ENCODE data around the gene RFC4. TPM values are rescaled to one million over a fixed set of nuclear protein-coding genes. Genes with fewer than 3 reads are reported as not detected.
A peak's percentile ranks its signal among the peaks of the same experiment; 100 is the strongest.

RFC4 gene
- total RNA-seq, 4 donors from 2014 or later: 8.1 to 12.2 (median 10.5) TPM

DNA sequence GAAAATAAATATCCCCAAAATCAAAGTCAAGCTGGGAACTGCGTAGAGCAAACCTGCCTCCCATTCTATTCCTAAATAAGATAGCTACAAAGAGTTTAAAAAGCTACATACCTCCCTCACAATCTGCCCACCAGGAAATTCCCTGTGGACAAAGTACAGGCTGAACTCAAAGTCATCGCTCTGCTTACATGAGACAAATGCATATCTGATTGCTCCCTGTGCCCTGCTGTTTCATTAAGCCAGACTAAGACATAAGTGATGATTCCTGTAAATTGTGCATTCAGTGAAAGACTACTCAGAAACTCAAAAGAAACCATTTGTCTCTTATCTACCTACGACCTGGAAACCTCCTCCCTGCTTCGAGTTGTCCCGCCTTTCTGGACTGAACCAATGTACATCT lies 51.4 kb downstream of the RFC4 start:
- WGBS, 2 donors (ENCODE audit: low coverage in 1 of 2): 83 to 90% methylated on average over 3 to 5 of the region's 5 CpGs
- H3K27me3 ChIP-seq: peaks cover 8% of the 10 kb centered on the region
- no peak overlapping the region for H3K4me3 ChIP-seq
- ATAC-seq: no peak
- TF ChIP-seq EP300 (IDR thresholded peaks at IDR 0.05) (no peak), POLR2A (IDR thresholded peaks at IDR 0.05) (no peak), POLR2AphosphoS5 (IDR thresholded peaks at IDR 0.05) (no peak)
- TF ChIP-seq, protein P1, sequence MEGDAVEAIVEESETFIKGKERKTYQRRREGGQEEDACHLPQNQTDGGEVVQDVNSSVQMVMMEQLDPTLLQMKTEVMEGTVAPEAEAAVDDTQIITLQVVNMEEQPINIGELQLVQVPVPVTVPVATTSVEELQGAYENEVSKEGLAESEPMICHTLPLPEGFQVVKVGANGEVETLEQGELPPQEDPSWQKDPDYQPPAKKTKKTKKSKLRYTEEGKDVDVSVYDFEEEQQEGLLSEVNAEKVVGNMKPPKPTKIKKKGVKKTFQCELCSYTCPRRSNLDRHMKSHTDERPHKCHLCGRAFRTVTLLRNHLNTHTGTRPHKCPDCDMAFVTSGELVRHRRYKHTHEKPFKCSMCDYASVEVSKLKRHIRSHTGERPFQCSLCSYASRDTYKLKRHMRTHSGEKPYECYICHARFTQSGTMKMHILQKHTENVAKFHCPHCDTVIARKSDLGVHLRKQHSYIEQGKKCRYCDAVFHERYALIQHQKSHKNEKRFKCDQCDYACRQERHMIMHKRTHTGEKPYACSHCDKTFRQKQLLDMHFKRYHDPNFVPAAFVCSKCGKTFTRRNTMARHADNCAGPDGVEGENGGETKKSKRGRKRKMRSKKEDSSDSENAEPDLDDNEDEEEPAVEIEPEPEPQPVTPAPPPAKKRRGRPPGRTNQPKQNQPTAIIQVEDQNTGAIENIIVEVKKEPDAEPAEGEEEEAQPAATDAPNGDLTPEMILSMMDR (IDR thresholded peaks at IDR 0.05): no peak
- no peaks in the 10 kb centered on the region for H3K4me1 ChIP-seq
- H3K9me3 ChIP-seq: no peaks in the 10 kb centered on the region
- no peaks in the 10 kb centered on the region for H3K36me3 ChIP-seq
- no peak overlapping the region for H3K27ac ChIP-seq

- Histone ChIP-seq H3K9me3 (no peaks in the 10 kb centered on the region), H3K4me1 (no peaks in the 10 kb centered on the region), H3K4me3 (no peak overlapping the region), H3K36me3 (no peaks in the 10 kb centered on the region), H3K27me3 (peaks cover 8% of the 10 kb centered on the region), H3K27ac (no peak overlapping the region)
- TF ChIP-seq, protein P1 (IDR thresholded peaks at IDR 0.05): no peak
- TF ChIP-seq EP300 (IDR thresholded peaks at IDR 0.05) (no peak), POLR2AphosphoS5 (IDR thresholded peaks at IDR 0.05) (no peak), POLR2A (IDR thresholded peaks at IDR 0.05) (no peak)
- ATAC-seq: no peak
- 79% methylated on average over 7 of the region's 7 CpGs; no CpG with 5 or more reads in 1 of the 2 donors for WGBS, 2 donors (ENCODE audit: low coverage in 1 of 2)
Measured at GRCh38 chr3:186754006-186754405, 52.3 kb downstream of the RFC4 start.

GRCh38 chr3:186751480-186751879 lies 54.8 kb downstream of the RFC4 start:
- no peaks in the 10 kb centered on the region for H3K4me1 ChIP-seq
- no peak overlapping the region for H3K27ac ChIP-seq
- no peak overlapping the region for H3K4me3 ChIP-seq
- TF ChIP-seq POLR2A (IDR thresholded peaks at IDR 0.05) (no peak), EP300 (IDR thresholded peaks at IDR 0.05) (no peak), POLR2AphosphoS5 (IDR thresholded peaks at IDR 0.05) (no peak)
- TF ChIP-seq, protein P1 (IDR thresholded peaks at IDR 0.05): no peak
- WGBS, 2 donors (ENCODE audit: low coverage in 1 of 2): 53 to 75% methylated on average over 2 to 3 of the region's 3 CpGs
- H3K27me3 ChIP-seq: peaks cover 8% of the 10 kb centered on the region
- ATAC-seq: no peak
- H3K9me3 ChIP-seq: no peaks in the 10 kb centered on the region
- no peaks in the 10 kb centered on the region for H3K36me3 ChIP-seq

DNA sequence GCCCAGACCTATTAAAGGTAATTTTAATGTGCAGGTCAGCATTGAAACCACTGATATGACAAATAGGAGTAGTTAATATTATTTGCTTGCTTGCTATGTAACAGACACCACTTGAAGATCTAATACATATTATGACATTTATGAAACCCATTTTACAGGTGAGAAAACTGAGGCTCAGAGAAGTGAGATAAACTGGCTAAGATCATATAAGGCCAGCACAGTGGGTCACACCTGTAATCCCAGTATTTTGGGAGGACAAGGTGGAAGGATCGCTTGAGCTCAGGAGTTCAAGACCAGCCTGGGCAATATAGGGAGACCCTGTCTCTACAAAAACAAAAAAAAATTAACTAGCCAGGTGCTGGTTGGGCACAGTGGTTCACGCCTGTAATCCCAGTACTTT lies 56.0 kb downstream of the RFC4 start:
- no peak overlapping the region for H3K27ac ChIP-seq
- H3K36me3 ChIP-seq: no peaks in the 10 kb centered on the region
- H3K4me3 ChIP-seq: no peak overlapping the region
- TF ChIP-seq POLR2AphosphoS5 (IDR thresholded peaks at IDR 0.05): no peak
- TF ChIP-seq, protein P1 (IDR thresholded peaks at IDR 0.05): no peak
- TF ChIP-seq EP300 (IDR thresholded peaks at IDR 0.05): no peak
- TF ChIP-seq POLR2A (IDR thresholded peaks at IDR 0.05): no peak
- H3K9me3 ChIP-seq: no peaks in the 10 kb centered on the region
- ATAC-seq: no peak
- no peaks in the 10 kb centered on the region for H3K4me1 ChIP-seq
- H3K27me3 ChIP-seq: peaks cover 4% of the 10 kb centered on the region
- WGBS, 2 donors (ENCODE audit: low coverage in 1 of 2): 88 to 100% methylated on average over 1 to 2 of the region's 2 CpGs

GRCh38 chr3:186746008-186746407 lies 60.3 kb downstream of the RFC4 start:
- Histone ChIP-seq H3K36me3 (no peaks in the 10 kb centered on the region), H3K9me3 (no peaks in the 10 kb centered on the region), H3K4me3 (no peak overlapping the region), H3K4me1 (no peaks in the 10 kb centered on the region), H3K27ac (no peak overlapping the region), H3K27me3 (peaks cover 20% of the 10 kb centered on the region)
- TF ChIP-seq POLR2AphosphoS5 (IDR thresholded peaks at IDR 0.05): no peak
- TF ChIP-seq EP300 (IDR thresholded peaks at IDR 0.05): no peak
- TF ChIP-seq POLR2A (IDR thresholded peaks at IDR 0.05): no peak
- TF ChIP-seq, protein P1 (IDR thresholded peaks at IDR 0.05): no peak
- peak; percentile 36 for ATAC-seq
- WGBS, 2 donors (ENCODE audit: low coverage in 1 of 2): 9 to 29% methylated on average over 7 to 8 of the region's 10 CpGs

All from gastroesophageal sphincter (tissue), 4 donors.